Measurements from ENCODE around the gene TXNL4A. TPM values are rescaled to one million over a fixed set of nuclear protein-coding genes. Genes with fewer than 3 reads are reported as not detected.
A peak's percentile ranks its signal among the peaks of the same experiment; 100 is the strongest.

Gene TXNL4A
- total and polyA plus RNA-seq, 4 donors, result 29.9 to 101 (median 85.2) TPM

GRCh38 chr18:79950515-79951341, 37.6 kb downstream of the TXNL4A start:
- H3K9ac ChIP-seq (ENCODE audit: insufficient read depth in 1 of 2, low read length in 2 of 2), result peak overlapping the region; percentile 55 to 57
- peak overlapping the region; percentile 67 to 78 for H3K27ac ChIP-seq (ENCODE audit: low read depth in 1 of 2, low read length in 1 of 2)
- no peaks in the 10 kb centered on the region for H3K9me3 ChIP-seq (ENCODE audit: control insufficient read depth in 4 of 4, insufficient read depth in 3 of 4, low read length in 3 of 4)
- H3K4me3 ChIP-seq, result peak overlapping the region; percentile 80
- 2 to 3% methylated on average over 69 to 81 of the region's 81 CpGs for WGBS, 2 donors
- ATAC-seq (ENCODE audit: insufficient read depth, low FRiP score) (no peak), DNase-seq (peak in 2 of 3 donors; percentile 32 to 35)
- peaks cover 4 to 27% (median 11%) of the 10 kb centered on the region in 5 donors for H3K4me1 ChIP-seq (ENCODE audit: control insufficient read depth in 5 of 5, insufficient read depth in 5 of 5, low read length in 5 of 5)
- peaks cover 0 to 8% (median 3%) of the 10 kb centered on the region in 4 donors for H3K36me3 ChIP-seq (ENCODE audit: control insufficient read depth in 4 of 4, insufficient read depth in 4 of 4, low read length in 4 of 4)
- no peaks in the 10 kb centered on the region for H3K27me3 ChIP-seq (ENCODE audit: control insufficient read depth in 3 of 3, insufficient read depth in 3 of 3, low read length in 2 of 3)
- TF ChIP-seq, protein P1, sequence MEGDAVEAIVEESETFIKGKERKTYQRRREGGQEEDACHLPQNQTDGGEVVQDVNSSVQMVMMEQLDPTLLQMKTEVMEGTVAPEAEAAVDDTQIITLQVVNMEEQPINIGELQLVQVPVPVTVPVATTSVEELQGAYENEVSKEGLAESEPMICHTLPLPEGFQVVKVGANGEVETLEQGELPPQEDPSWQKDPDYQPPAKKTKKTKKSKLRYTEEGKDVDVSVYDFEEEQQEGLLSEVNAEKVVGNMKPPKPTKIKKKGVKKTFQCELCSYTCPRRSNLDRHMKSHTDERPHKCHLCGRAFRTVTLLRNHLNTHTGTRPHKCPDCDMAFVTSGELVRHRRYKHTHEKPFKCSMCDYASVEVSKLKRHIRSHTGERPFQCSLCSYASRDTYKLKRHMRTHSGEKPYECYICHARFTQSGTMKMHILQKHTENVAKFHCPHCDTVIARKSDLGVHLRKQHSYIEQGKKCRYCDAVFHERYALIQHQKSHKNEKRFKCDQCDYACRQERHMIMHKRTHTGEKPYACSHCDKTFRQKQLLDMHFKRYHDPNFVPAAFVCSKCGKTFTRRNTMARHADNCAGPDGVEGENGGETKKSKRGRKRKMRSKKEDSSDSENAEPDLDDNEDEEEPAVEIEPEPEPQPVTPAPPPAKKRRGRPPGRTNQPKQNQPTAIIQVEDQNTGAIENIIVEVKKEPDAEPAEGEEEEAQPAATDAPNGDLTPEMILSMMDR (IDR thresholded peaks at IDR 0.05; ENCODE audit: control extremely low read depth, extremely low read depth), result no peak

DNA sequence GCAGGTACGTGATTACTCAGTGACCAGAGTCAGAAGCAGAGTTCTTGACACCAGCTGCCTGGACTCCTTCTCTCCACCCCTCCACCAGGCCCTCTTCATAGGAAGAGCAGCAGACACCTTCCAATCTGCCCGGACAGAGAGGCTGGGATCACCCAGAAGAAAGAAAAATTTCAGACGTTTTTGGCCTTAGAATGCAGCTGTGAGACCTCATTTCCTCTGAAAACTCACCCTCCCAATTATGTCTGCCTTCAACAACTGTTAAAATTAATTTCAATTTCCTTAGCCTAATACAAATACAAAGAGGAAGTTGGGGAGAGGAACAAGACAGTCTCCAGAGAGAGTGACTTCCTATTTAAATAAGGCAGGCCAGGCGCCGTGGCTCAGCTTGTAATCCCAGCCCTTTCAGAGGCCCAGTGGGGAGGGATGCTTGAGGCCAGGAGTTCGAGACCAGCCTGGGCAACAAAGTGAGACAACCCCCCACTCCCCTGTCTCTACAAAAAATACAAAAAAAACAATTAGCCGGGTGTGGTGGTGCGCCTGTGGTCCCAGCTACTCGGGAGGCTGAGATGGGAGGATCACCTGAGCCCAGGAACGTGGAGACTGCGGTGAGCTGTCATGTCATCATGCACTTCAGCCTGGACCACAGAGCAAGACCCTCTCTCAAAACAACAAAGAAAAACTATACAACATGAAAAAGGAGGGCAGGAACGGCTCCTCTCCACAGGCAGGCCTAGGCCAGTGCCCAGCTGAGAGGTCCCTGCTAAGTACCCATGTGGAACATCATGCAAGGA, 38.5 kb downstream of the TXNL4A start:
- H3K9ac ChIP-seq (ENCODE audit: insufficient read depth in 1 of 2, low read length in 2 of 2), result peak overlapping the region; percentile 55 to 57
- peak overlapping the region; percentile 80 for H3K4me3 ChIP-seq
- 28 to 43% methylated on average over 12 of the region's 12 CpGs for WGBS, 2 donors
- peaks cover 0 to 8% (median 3%) of the 10 kb centered on the region in 4 donors for H3K36me3 ChIP-seq (ENCODE audit: control insufficient read depth in 4 of 4, insufficient read depth in 4 of 4, low read length in 4 of 4)
- H3K4me1 ChIP-seq (ENCODE audit: control insufficient read depth in 5 of 5, insufficient read depth in 5 of 5, low read length in 5 of 5), result peaks cover 4 to 32% (median 13%) of the 10 kb centered on the region in 5 donors
- H3K9me3 ChIP-seq (ENCODE audit: control insufficient read depth in 4 of 4, insufficient read depth in 3 of 4, low read length in 3 of 4), result no peaks in the 10 kb centered on the region
- DNase-seq (peak in 1 of 3 donors; percentile 43), ATAC-seq (ENCODE audit: insufficient read depth, low FRiP score) (no peak)
- no peaks in the 10 kb centered on the region for H3K27me3 ChIP-seq (ENCODE audit: control insufficient read depth in 3 of 3, insufficient read depth in 3 of 3, low read length in 2 of 3)
- TF ChIP-seq, protein P1 (IDR thresholded peaks at IDR 0.05; ENCODE audit: control extremely low read depth, extremely low read depth), result no peak
- H3K27ac ChIP-seq (ENCODE audit: low read depth in 1 of 2, low read length in 1 of 2), result peak overlapping the region; percentile 26 to 78

DNA sequence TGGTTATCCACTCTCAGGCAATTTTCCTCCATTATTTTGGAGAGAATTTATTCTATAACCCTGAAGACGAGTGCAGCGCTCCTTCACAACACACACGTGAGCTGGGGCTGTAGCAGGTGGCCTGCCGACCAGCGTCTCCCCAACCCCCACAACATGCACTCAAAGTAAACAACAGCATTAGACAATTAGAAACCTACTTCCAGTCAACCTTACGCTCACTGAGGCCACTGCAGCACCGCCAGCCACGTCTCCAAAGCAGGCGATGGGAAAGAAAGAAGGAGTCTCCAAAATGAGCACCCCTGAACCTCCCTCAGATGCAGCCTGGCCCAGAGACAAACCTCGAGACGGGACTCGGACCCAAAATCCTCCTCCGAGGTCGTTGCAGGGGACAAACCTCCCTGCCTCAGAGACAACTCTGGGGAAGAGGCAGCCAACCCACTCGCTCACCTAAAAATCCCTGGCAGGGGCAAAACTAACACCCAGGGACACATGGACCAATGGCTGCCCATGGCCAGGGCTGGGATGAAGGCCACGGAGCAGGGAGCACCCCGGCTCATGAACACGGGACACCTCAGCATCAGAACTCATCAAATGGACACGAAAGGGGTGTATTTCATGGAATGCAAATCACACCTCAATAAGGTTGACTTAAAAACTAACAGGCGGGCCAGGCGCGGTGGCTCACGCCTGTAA, 39.5 kb downstream of the TXNL4A start:
- H3K9me3 ChIP-seq (ENCODE audit: control insufficient read depth in 4 of 4, insufficient read depth in 3 of 4, low read length in 3 of 4), result no peaks in the 10 kb centered on the region
- WGBS, 2 donors, result 92 to 93% methylated on average over 23 of the region's 23 CpGs
- ATAC-seq (ENCODE audit: insufficient read depth, low FRiP score), result no peak
- no peaks in the 10 kb centered on the region for H3K27me3 ChIP-seq (ENCODE audit: control insufficient read depth in 3 of 3, insufficient read depth in 3 of 3, low read length in 2 of 3)
- H3K4me3 ChIP-seq, result no peak overlapping the region
- H3K4me1 ChIP-seq (ENCODE audit: control insufficient read depth in 5 of 5, insufficient read depth in 5 of 5, low read length in 5 of 5), result peaks cover 4 to 30% (median 13%) of the 10 kb centered on the region in 5 donors
- no peak overlapping the region for H3K9ac ChIP-seq (ENCODE audit: insufficient read depth in 1 of 2, low read length in 2 of 2)
- H3K36me3 ChIP-seq (ENCODE audit: control insufficient read depth in 4 of 4, insufficient read depth in 4 of 4, low read length in 4 of 4), result peaks cover 0 to 8% (median 3%) of the 10 kb centered on the region in 4 donors
- TF ChIP-seq, protein P1 (IDR thresholded peaks at IDR 0.05; ENCODE audit: control extremely low read depth, extremely low read depth), result no peak
- H3K27ac ChIP-seq (ENCODE audit: low read depth in 1 of 2, low read length in 1 of 2), result peak overlapping the region in 1 of 2 donors; percentile 9
- no peak for DNase-seq
